HG03442 (cell line): Measurements from ENCODE around the gene CPNE4.
"Not testable (repeated sequence)": the region's sequence is repeated elsewhere in the genome, so short reads cannot be mapped to it uniquely, and the experiment has no call there.

ENCODE experiments used
- ATAC-seq: cut with Tn5 transposase; IDR thresholded peaks from one replicate; pipeline ENCODE4 v1.9.1; 2021; ENCODE audit warnings: mild to moderate bottlenecking, moderate library complexity; ENCODE audit not compliant: unreplicated experiment

Gene CPNE4

GRCh38 chr3:131885871-131886270, 148.9 kb downstream of the CPNE4 start:
- ATAC-seq, result not testable (repeated sequence)

- no peak for ATAC-seq
Measured at GRCh38 chr3:131883711-131884407, 151.0 kb downstream of the CPNE4 start.

- ATAC-seq, result no peak
Measured at GRCh38 chr3:131883086-131883485, 151.7 kb downstream of the CPNE4 start.

- ATAC-seq, result no peak
Measured at GRCh38 chr3:131881777-131882176, 153.0 kb downstream of the CPNE4 start.

- no peak for ATAC-seq
Measured at GRCh38 chr3:131880948-131881347, 153.9 kb downstream of the CPNE4 start.

GRCh38 chr3:131868203-131868602, 166.6 kb downstream of the CPNE4 start:
- no peak for ATAC-seq

- no peak for ATAC-seq
Measured at GRCh38 chr3:131856171-131856570, 178.6 kb downstream of the CPNE4 start.

GRCh38 chr3:131850223-131850622, 184.6 kb downstream of the CPNE4 start:
- ATAC-seq, result no peak

GRCh38 chr3:131849616-131850015, 185.2 kb downstream of the CPNE4 start:
- no peak for ATAC-seq

GRCh38 chr3:131847966-131848510, 186.8 kb downstream of the CPNE4 start:
- ATAC-seq, result no peak

GRCh38 chr3:131846296-131846924, 188.4 kb downstream of the CPNE4 start:
- ATAC-seq, result peak; percentile 60

GRCh38 chr3:131843174-131843573, 191.6 kb downstream of the CPNE4 start:
- no peak for ATAC-seq

GRCh38 chr3:131840156-131840797, 194.5 kb downstream of the CPNE4 start:
- ATAC-seq, result no peak

GRCh38 chr3:131835906-131836305, 198.9 kb downstream of the CPNE4 start:
- no peak for ATAC-seq

- no peak for ATAC-seq
Measured at GRCh38 chr3:131831608-131832007, 203.2 kb downstream of the CPNE4 start.

- no peak for ATAC-seq
Measured at GRCh38 chr3:131821191-131821762, 213.5 kb downstream of the CPNE4 start.

GRCh38 chr3:131819381-131820055, 215.3 kb downstream of the CPNE4 start:
- ATAC-seq, result no peak

GRCh38 chr3:131812433-131812832, 222.4 kb downstream of the CPNE4 start:
- ATAC-seq, result no peak

- no peak for ATAC-seq
Measured at GRCh38 chr3:131811481-131811880, 223.3 kb downstream of the CPNE4 start.

- ATAC-seq, result no peak
Measured at GRCh38 chr3:131807822-131808221, 227.0 kb downstream of the CPNE4 start.

GRCh38 chr3:131806736-131807135, 228.1 kb downstream of the CPNE4 start:
- no peak for ATAC-seq
